Activated gamma-delta T cell treated with anti-CD3 and anti-CD28 coated beads, Interleukin-2, amount 50 U/mL, for 16 hours (primary cell): ENCODE data around the gene NPIPA1.
"Not testable (repeated sequence)": the region's sequence is repeated elsewhere in the genome, so short reads cannot be mapped to it uniquely, and the experiment has no call there.

ENCODE experiments used
- DNase-seq: peaks from one replicate; pipeline ENCODE4 v3.0.0-alpha.2; 2020; ENCODE audit warnings: low read depth

The NPIPA1 gene

GRCh38 chr16:14930971-14931370 is 6.3 kb upstream of the NPIPA1 start:
- not testable (repeated sequence) for DNase-seq

GRCh38 chr16:14932581-14933375 is 4.5 kb upstream of the NPIPA1 start:
- not testable (repeated sequence) for DNase-seq

GRCh38 chr16:14937994-14938393 is 751 bp downstream of the NPIPA1 start:
- DNase-seq = not testable (repeated sequence)

DNA sequence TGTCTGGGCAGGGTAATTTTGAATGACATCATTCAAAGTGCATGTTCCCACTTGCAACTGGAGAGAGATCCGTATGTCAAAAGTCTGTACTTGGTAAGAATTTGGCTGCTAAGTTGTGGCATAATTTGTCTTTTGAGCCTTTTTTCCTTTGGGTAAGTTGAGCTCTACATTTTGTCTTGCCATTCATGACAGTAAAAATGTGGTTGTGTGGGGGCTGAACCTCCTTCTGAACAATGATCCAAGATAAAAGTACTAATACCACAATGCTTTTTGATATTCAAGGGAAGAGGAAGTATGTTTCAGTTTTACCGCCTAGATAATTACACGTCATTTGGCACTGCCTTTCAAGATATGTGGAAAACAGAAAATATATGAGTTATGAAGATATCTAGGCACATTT is 5.4 kb downstream of the NPIPA1 start:
- DNase-seq = not testable (repeated sequence)

- no peak for DNase-seq
Measured at GRCh38 chr16:14955546-14956231, 18.4 kb downstream of the NPIPA1 start.

DNA sequence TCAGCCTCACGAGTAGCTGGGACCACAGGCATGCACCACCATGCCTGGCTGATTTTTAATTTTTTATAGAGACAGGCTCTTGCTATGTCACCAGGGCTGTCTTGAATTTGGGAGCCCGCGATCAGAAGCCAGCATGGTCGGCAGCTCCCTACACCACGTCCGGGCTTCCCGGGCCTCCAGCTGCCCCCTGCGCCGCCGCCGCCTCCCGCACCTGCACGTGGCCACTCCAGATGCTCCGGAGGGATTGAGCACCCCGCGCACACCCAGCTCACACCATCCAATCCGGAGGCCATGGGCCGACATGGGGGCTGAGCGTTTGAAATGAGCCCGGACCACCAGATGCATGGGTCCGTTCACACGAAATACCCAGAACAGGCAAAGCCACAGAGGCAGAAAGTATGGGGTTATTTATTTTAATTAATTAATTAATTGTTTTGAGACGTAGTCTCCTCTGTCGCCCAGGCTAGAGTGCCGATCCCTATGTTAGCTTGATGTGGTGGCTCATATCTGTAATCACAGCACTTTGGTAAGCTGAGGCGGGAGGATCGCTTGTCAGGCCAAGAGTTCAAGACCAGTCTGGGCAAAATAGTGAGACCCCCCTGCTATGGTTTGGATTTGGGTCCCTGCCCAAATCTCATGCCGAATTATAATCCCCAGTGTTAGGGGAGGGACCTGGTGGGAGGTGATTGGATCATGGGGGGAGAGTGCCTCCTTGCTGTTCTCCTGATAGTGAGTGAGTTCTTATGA is 20.5 kb downstream of the NPIPA1 start:
- DNase-seq = no peak

GRCh38 chr16:14958323-14958600 is 21.0 kb downstream of the NPIPA1 start:
- DNase-seq = no peak

DNA sequence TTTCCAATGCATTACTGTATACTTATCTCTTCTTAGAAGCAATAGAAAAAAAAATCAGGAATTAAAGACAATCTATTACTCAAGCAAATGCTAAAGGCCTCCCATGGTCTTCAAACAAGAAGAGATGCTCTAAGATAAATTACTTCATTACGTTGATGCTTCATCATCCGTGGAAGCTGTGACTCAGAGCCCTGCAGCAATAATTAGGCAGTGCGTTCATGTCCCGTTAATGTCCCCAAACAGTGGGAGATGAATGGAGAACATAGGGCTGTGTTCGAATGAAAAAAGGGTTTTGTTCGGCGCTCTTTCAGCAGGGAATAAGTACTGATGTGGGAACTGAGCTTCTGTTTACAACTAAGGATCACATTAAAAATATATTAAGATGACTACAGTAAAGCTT is 21.7 kb downstream of the NPIPA1 start:
- DNase-seq = no peak

- DNase-seq = no peak
Measured at GRCh38 chr16:14961405-14962186, 24.4 kb downstream of the NPIPA1 start.

DNA sequence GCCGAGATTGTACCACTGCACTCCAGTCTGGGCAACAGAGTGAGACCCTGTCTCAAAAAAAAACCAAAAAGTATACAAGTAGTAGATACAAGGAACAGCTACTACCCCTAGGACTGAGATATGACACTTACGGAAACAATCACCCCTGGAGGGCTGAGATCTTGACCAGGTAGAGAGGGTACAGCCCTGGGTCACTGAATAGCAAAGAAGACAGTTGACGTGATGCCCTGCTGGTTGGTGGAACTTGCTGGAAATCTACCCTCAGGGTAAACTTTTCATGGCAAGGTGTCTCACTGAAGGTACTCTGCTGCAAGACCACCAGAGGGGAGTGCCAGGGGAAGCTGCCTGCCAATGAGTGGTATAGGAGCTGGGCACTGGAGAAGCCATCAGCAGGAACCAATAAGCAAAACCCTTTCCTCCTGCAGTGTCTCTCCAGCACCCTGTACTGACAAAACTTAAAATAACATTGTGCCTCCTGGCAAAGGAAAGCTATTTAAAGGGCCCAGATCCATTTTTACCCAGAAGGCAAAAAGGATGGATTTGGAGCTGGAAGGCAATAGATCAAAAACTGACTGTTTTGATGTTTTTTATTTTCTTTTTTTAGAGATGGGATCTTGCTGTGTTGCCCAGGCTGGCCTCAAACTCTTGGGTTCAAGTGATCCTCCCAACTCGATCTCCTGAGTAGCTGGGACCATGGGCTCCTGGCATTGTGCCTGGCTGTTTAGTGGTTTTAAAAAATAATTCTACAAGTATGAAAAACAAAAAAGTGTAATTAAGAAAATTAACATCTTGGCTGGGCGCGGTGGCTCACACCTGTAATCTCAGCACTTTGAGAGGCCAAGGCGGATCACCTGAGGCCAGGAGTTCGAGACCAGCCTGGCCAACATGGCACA is 26.3 kb downstream of the NPIPA1 start:
- DNase-seq = no peak

DNA sequence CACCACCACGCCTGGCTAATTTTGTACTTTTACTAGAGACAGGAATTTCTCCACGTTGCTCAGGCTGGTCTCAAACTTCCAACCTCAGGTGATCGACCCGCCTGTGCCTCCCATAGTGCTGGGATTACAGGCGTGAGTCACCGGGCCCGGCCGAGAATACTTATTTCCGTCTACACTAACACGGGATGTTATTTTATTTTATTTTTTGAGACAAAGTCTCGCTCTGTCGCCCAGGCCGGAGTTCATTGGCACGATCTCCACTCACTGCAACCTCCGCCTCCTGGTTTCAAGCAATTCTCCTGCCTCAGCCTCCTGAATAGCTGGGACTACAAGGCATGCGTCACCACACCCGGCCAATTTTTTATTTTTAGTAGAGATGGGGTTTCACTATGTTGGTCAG is 28.1 kb downstream of the NPIPA1 start:
- no peak for DNase-seq

DNA sequence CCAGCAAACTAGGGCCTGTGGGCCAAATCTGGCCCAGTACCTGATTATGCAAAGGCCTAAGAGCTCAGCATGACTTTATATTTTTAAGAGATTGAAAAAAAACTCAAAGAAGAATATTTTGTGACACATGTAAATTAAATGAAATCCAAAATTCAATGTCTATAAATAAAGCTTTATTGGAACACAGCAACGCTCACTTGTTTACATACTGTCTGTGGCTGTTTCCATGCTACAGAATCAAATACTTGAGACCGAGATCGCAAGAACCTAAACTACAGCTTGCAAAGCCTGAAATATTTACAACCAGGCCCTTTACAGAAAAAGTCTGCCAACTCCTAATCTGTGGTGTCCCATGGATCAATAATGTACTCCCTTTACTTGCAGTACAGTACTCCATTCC is 32.6 kb downstream of the NPIPA1 start:
- DNase-seq = not testable (repeated sequence)

- not testable (repeated sequence) for DNase-seq
Measured at GRCh38 chr16:14971621-14972228, 34.5 kb downstream of the NPIPA1 start.

DNA sequence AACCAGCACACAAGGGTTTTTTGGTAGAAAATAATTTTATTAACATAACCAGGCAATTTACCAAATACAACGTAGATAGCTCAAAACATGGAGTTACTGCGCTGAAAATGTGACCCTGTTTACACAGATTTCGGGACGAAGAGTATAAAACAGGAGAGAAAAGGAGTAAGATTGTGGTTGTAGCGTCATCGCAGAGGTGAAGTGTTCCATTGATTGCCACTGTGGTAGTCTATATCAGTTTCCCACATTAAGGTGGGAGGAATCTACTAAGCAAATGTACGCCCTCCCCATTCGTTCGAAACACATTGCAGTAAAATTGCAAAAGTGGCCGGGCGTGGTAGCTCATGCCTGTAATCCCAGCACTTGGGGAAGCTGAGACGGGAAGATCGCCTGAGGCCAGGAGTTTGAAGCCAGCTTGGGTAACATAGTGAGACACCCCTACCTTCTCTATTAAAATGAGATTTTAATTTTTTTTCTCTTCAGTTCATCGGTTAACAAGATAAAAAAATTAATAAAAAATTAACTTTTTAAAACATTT is 36.6 kb downstream of the NPIPA1 start:
- not testable (repeated sequence) for DNase-seq

DNA sequence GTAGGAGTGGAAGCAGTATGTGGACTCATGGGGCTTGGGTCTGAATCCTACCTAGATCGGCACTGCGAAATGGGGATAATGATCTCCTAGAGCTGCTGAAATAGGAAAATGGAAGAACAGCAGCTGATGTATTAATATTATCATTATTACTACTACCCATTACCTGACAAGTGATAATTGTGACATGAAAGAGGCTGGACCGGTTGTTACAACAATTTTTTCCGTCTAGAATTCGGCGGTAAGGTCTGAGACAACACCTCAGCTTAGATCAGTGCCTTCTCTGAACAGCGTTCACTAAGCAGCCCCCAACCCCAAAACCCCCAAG is 37.0 kb downstream of the NPIPA1 start:
- DNase-seq = not testable (repeated sequence)

DNA sequence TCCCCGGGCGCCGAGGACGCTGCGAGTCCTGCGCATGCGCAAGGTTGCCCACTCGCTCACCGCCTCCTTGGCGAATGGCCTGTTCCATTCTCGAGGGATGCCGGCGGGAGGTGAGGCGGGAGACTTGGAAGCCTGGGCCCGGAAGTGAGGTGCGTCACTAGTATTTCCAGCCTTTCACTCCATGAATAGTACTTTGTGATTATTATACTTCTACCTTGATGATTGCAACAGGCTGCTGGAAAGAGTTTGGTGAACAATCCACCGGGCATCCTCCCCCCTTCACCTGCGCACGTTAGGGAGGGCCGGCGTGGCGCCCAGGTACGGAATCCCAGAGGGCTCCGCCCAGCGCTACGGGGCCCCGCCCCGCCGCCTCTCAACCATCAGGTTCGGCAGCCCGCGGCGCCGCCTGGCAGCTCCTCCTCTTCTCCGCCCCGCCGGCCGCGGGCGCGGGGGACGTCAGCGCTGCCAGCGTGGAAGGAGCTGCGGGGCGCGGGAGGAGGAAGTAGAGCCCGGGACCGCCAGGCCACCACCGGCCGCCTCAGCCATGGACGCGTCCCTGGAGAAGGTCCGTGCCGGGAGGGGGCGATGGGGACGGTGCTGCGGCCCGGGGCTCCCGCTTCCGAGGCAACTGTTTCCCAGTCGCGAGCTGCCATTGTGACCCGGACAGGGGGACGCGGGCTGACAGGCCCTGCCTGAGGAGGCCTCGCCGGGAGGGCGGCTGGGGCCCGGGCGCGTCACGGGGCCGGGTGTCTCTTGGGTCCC is 37.6 kb downstream of the NPIPA1 start, which contains the start of gene PDXDC1:
TSS of gene PDXDC1 (plus strand) at position 371 of the 762 bp plus-strand sequence. CDS start at position 545, 174 bp downstream.
- peak; percentile 98 for DNase-seq

DNA sequence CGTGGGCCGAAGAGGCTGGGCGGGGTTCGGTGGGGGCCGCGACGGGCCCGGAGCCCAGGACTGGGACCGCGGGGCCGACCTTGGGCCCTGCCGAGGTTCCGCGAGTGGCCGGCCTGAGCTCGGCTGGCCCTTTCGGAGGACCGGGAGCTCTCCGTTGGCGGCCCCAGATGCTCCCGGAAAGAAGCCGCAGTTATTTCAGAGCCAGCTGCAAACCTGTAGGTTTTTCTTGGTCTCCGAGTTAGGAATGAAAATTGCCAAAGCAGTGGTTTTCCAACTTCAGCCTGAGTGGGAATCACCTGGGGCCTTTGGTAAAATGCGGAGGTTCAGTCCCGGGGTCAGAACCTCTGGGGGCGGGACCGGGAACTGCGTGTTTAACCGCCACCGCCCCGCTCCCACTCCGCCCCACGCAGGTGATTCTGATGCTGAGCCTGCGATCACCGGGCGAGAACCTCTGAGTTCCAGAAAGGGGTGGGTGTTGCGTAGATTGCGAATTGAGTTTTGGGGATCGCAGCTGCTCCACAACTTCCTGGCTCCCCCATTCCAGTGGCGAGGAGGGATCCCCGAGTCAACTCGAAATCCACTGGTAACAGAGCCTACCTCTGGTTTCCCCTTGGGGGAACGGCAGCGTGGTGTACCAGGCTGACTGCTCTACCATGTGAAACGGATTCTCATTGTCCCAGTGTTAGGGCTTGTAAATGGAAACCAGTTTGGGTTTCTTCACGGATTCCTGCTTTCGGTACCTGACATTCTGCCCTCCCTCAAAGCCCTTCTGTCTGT is 38.4 kb downstream of the NPIPA1 start:
- DNase-seq = peak; percentile 31

DNA sequence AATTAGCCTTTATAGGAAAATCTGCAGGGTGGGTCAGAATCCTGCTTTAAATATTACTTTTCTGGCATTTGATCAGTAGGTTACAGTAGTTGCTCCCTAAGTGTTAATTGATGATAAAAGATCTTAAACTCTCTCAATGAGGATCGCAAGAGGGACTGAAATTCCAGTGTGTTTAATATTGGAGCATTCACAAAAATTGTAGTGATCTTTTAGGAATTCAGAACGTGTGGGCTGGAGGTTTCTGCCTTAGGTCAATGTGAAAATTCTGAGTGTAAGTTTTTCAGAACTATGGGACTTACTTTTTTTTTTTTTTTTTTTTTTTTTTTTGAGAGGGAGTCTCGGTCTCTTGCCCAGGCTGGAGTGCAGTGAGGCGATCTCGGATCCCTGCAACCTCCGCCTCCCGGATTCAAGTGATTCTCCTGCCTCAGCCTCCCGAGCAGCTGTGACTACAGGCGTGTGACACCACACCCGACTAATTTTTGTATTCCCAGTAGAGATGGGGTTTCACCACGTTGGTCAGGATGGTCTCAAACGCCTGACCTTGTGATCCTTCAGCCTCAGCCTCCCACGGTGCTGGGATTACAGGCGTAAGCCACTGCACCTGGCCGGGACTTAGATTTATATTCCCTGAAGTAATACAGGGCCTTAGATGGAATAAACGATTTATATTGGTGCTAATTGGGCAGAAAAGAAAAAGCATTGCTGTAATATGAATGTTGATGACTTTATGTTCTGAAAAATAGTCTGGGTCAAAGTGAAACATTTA is 39.9 kb downstream of the NPIPA1 start:
- DNase-seq = not testable (repeated sequence)
